HEK293 (cell line): ENCODE measurements around the gene EMP3.

Source experiments
- CTCF ChIA-PET: fragments of 350-600 bp; formaldehyde crosslinking; extraction: SDS; loops from one replicate; lab custom pipeline; 2021; ENCODE audit warnings: antibody characterized with exemption; lab: Yijun Ruan, JAX
- POLR2A ChIA-PET: fragments of 300-600 bp; formaldehyde crosslinking; extraction: SDS; loops from one replicate; lab custom pipeline; 2020; ENCODE audit warnings: antibody characterized with exemption, inconsistent platforms; lab: Yijun Ruan, JAX
- H3K27ac ChIP-seq: fragments of 200-500 bp; sonication (Bioruptor generic); 2 replicates; pipeline ENCODE4 v1.5.1; 2014; ENCODE audit warnings: low read depth, low read length, control low read depth, inconsistent platforms; ENCODE audit errors: extremely low read depth
- H3K36me3 ChIP-seq, 2 experiments: fragments of 200-500 bp in 1 of 2; sonication (Bioruptor generic) in 1 of 2; 1 replicate in 1 of 2; 2 replicates in 1 of 2; pipeline ENCODE4 v1.5.1; 2014 to 2017; ENCODE audit warnings: inconsistent platforms in 2 of 2, low read length in 2 of 2; ENCODE audit not compliant: control insufficient read depth in 2 of 2, insufficient read depth in 1 of 2
- H3K4me1 ChIP-seq: fragments of 200-500 bp; sonication (Bioruptor generic); 2 replicates; pipeline ENCODE4 v1.5.1; 2014; ENCODE audit warnings: mild to moderate bottlenecking, low read length, inconsistent platforms; ENCODE audit not compliant: control insufficient read depth, insufficient read depth
- H3K4me3 ChIP-seq: 2 replicates; pipeline ENCODE4 v1.5.1; 2011; ENCODE audit warnings: low read depth, mild to moderate bottlenecking, control low read depth, low read length, moderate library complexity
- H3K9me3 ChIP-seq: fragments of 200-500 bp; sonication (Bioruptor generic); 2 replicates; pipeline ENCODE4 v1.5.1; 2014; ENCODE audit warnings: low read depth, low read length, inconsistent platforms; ENCODE audit not compliant: control insufficient read depth, insufficient read depth
- ATF2 ChIP-seq: fragments of 450-650 bp; formaldehyde crosslinking; IDR thresholded peaks from 2 replicates; pipeline ENCODE4 v1.5.1; 2016; ENCODE audit warnings: missing biosample characterization, missing genetic modification characterization, low read depth
- INSM2 ChIP-seq: fragments of 450-650 bp; formaldehyde crosslinking; IDR thresholded peaks from 2 replicates; pipeline ENCODE4 v1.5.1; 2016; ENCODE audit warnings: missing biosample characterization, missing genetic modification characterization
- PRDM4 ChIP-seq: fragments of 450-650 bp; formaldehyde crosslinking; IDR thresholded peaks from 2 replicates; pipeline ENCODE4 v1.5.1; 2017; ENCODE audit warnings: missing biosample characterization, missing genetic modification characterization
- SETDB1 ChIP-seq: IDR thresholded peaks from one replicate; pipeline ENCODE4 v1.6.1; 2017; ENCODE audit warnings: mild to moderate bottlenecking, low read length, moderate library complexity, mixed read lengths; ENCODE audit not compliant: insufficient read length
- SP3 ChIP-seq: fragments of 450-650 bp; formaldehyde crosslinking; IDR thresholded peaks from 2 replicates; pipeline ENCODE4 v1.5.1; 2016; ENCODE audit warnings: missing biosample characterization, missing genetic modification characterization
- ZBTB10 ChIP-seq: fragments of 450-650 bp; formaldehyde crosslinking; IDR thresholded peaks from 2 replicates; pipeline ENCODE4 v1.5.1; 2016; ENCODE audit warnings: missing biosample characterization, missing genetic modification characterization
- ZBTB17 ChIP-seq: fragments of 450-650 bp; formaldehyde crosslinking; IDR thresholded peaks from 2 replicates; pipeline ENCODE4 v1.5.1; 2016; ENCODE audit warnings: missing biosample characterization, missing genetic modification characterization
- ZFP41 ChIP-seq: fragments of 450-650 bp; formaldehyde crosslinking; IDR thresholded peaks from 2 replicates; pipeline ENCODE4 v1.5.1; 2016; ENCODE audit warnings: missing biosample characterization, missing genetic modification characterization, borderline replicate concordance
- ZNF248 ChIP-seq: fragments of 450-650 bp; formaldehyde crosslinking; IDR thresholded peaks from 2 replicates; pipeline ENCODE4 v1.5.1; 2017; ENCODE audit warnings: missing biosample characterization, missing genetic modification characterization
- ZNF26 ChIP-seq: fragments of 450-650 bp; formaldehyde crosslinking; IDR thresholded peaks from 2 replicates; pipeline ENCODE4 v1.5.1; 2016; ENCODE audit warnings: missing biosample characterization, missing genetic modification characterization
- ZNF354C ChIP-seq: fragments of 450-650 bp; formaldehyde crosslinking; IDR thresholded peaks from 2 replicates; pipeline ENCODE4 v1.5.1; 2016; ENCODE audit warnings: missing biosample characterization, missing genetic modification characterization, low read depth, borderline replicate concordance
- ZNF530 ChIP-seq: fragments of 450-650 bp; formaldehyde crosslinking; IDR thresholded peaks from 2 replicates; pipeline ENCODE4 v1.5.1; 2016; ENCODE audit warnings: low read depth, missing biosample characterization, missing genetic modification characterization
- ZNF596 ChIP-seq: fragments of 450-650 bp; IDR thresholded peaks from 2 replicates; pipeline ENCODE4 v1.5.0; 2018; ENCODE audit warnings: missing biosample characterization, mild to moderate bottlenecking, missing genetic modification characterization, moderate library complexity
- ZNF670 ChIP-seq: fragments of 450-650 bp; formaldehyde crosslinking; IDR thresholded peaks from 2 replicates; pipeline ENCODE4 v1.5.1; 2016; ENCODE audit warnings: missing biosample characterization, missing genetic modification characterization, low read depth
- ZNF76 ChIP-seq: fragments of 450-650 bp; formaldehyde crosslinking; IDR thresholded peaks from 2 replicates; pipeline ENCODE4; 2016; ENCODE audit warnings: low read depth, missing biosample characterization, missing genetic modification characterization, borderline replicate concordance
- ZNF776 ChIP-seq: fragments of 450-650 bp; formaldehyde crosslinking; IDR thresholded peaks from 2 replicates; pipeline ENCODE4 v1.5.0; 2017; ENCODE audit warnings: missing biosample characterization, missing genetic modification characterization, borderline replicate concordance
- ZNF843 ChIP-seq: fragments of 450-650 bp; formaldehyde crosslinking; IDR thresholded peaks from 2 replicates; pipeline ENCODE4 v1.5.1; 2016; ENCODE audit warnings: missing biosample characterization, missing genetic modification characterization
- ZSCAN18 ChIP-seq: fragments of 450-650 bp; formaldehyde crosslinking; IDR thresholded peaks from 2 replicates; pipeline ENCODE4 v1.5.1; 2016; ENCODE audit warnings: missing biosample characterization, missing genetic modification characterization

The EMP3 gene

GRCh38 chr19:48373567-48373966, 48.2 kb downstream of the EMP3 start:
- CTCF ChIA-PET: interaction anchor here (0.5 to 1.6 kb wide), 2 partner anchors 10 to 186 kb away, joined by 3 read pairs; partner anchors contain the start of genes SYNGR4 and TMEM143
- Histone ChIP-seq H3K4me3 (no peak overlapping the region), H3K36me3 (no peaks in the 10 kb centered on the region; a peak in 1 of 3 replicates), H3K4me1 (peaks cover 12% of the 10 kb centered on the region), H3K27ac (peak overlapping the region; percentile 61), H3K9me3 (no peaks in the 10 kb centered on the region)
- TF ChIP-seq ZNF843 (no peak), ATF2 (tag by site-specific recombination) (no peak), ZBTB17 (tag by site-specific recombination) (no peak), ZBTB10 (tag by site-specific recombination) (no peak), ZNF530 (tag by site-specific recombination) (no peak), ZNF354C (tag by site-specific recombination) (no peak), ZFP41 (tag by site-specific recombination) (no peak), ZSCAN18 (tag by site-specific recombination) (no peak), ZNF670 (tag by site-specific recombination) (no peak), INSM2 (tag by site-specific recombination) (no peak), ZNF248 (tag by site-specific recombination) (no peak), PRDM4 (tag by site-specific recombination) (no peak), SP3 (tag by site-specific recombination) (no peak), SETDB1 (no peak), ZNF76 (tag by site-specific recombination) (no peak), ZNF776 (tag by site-specific recombination) (no peak), ZNF26 (tag by site-specific recombination) (no peak), ZNF596 (tag by site-specific recombination) (no peak)
- POLR2A ChIA-PET: interaction anchor here (1.0 to 1.8 kb wide), 3 partner anchors 8 to 52 kb away, joined by 3 to 12 read pairs (median 4); partner anchors contain the start of genes SYNGR4 and TMEM143
